Sigmoid colon (tissue), 4 donors: Measurements from ENCODE around the gene GRAP2.

Source experiments
- CTCF ChIP-seq, 4 experiments: fragments of 450-650 bp in 3 of 4; fragments of 200-600 bp in 1 of 4; IDR thresholded peaks; one replicate each; pipeline ENCODE4 v1.5.1; 2016 to 2019; ENCODE audit warnings: antibody characterized with exemption in 4 of 4, mild to moderate bottlenecking in 3 of 4, moderate library complexity in 2 of 4
- EP300 ChIP-seq, 4 donors: sonication (generic); formaldehyde crosslinking; IDR thresholded peaks; one replicate each; pipeline ENCODE4 v1.6.1; 2017; ENCODE audit warnings: antibody characterized with exemption in 4 of 4
- POLR2A ChIP-seq, 2 donors: fragments of 450-650 bp; IDR thresholded peaks; one replicate each; pipeline ENCODE4 v1.6.1; 2016; ENCODE audit warnings: antibody characterized with exemption in 2 of 2, mild to moderate bottlenecking in 2 of 2, moderate library complexity in 2 of 2

- no peak for TF ChIP-seq CTCF (IDR thresholded peaks at IDR 0.05)
- no peak for TF ChIP-seq EP300 (IDR thresholded peaks at IDR 0.05)
- no peak for TF ChIP-seq POLR2A (IDR thresholded peaks at IDR 0.05)
Observed at GRCh38 chr22:40020956-40021355, 120.1 kb downstream of the GRAP2 start.
